Non-pigmented ciliary epithelial cell (primary cell): Measurements from ENCODE around the gene DNAH12.
"Not testable (repeated sequence)": the region's sequence is repeated elsewhere in the genome, so short reads cannot be mapped to it uniquely, and the experiment has no call there.

ENCODE experiments used
- DNase-seq: peaks from one replicate; pipeline ENCODE4 v3.0.0-alpha.2; 2010; ENCODE audit warnings: low read depth

Gene DNAH12

DNA sequence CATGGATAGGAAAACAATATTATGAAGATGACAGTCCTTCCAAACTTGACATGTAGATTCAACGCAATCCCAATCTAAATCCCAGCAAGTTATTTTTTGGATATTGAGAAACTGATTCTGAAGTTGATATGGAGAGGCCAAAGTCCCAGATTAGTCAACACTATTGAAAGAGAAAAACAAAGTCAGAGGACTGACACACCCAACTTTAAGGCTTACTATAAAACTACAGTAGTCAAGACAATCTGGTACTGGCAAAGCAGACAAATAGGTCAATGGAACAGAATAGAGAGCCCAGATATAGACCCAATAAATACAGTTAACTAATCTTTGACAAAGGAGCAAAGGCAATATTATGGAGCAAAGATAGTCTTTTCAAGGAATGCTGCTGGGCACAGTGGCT is 132.4 kb downstream of the DNAH12 start:
- no peak for DNase-seq

DNA sequence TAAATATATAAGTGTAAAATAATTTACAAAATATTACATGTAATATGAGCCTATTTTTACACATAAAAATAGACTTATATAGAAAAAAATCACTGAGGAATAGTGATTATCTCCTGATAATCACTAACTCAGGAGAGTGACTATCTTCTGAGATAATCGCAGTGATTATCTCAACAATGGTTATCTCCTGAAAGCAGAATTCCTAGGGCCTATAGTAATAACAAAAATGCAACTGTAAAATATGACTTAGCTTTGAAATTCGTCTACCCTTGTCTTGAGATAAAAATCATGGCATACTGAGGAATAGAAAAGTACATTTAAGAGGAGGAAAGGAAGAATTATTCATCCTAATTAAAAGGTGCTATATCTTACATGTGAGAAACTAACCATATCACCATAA is 134.7 kb downstream of the DNAH12 start:
- DNase-seq: no peak

DNA sequence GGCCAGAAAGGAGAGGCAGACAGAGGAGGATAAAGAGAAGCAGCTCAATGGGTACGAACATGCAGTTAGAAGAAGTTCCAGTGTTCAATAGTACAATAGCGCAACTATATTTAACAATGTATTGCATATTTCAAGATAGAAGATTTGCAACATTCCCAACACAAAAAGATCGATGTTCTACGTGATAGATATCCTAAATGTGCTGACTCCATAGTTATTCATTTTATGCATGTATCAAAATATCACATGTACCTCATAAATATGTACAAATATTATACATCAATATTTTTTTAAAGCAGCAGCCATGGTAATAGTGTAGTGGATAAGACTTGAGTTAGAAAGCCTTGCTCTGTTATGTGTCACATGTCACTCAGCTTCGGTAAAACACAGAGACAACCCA is 141.5 kb downstream of the DNAH12 start:
- no peak for DNase-seq

DNA sequence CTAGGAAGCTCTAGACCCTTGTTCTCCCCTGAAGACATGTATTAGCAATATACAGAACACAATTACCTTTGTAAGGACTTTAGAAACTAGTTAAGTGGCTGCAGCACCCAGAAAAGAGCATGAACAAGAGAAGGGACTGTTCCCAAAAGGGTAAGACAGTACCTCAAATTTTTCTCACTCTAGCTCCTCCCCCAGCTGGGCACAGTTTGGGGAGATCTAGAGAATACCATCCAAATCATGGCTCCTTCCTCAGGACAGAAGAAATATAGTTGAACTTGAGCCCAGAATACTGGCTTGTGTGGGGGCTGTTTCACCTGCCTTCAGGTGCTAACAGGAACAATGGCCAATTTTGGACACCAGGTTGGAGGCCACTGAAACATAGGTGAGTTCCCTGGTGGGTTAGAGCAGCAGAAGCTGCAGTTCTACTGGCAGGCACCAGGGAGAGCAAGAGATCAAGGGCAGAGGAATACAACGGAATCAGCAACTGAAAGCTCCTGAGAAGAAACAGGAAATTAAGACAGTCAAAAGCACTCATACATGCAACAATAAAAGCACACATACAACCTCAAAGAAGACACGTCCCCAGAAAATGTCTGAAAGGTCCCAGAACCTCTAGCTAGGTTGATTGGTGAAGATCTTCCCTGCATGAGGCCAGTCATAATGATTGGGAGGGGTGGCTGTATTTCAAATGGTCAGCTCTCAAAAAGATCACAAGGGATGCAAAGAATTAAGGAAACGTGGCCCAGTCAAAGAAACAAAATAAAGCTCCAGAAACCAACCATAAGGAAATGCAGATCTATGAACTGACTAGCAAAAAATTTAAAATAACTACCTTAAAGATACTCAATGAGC is 146.7 kb downstream of the DNAH12 start:
- DNase-seq: no peak

DNA sequence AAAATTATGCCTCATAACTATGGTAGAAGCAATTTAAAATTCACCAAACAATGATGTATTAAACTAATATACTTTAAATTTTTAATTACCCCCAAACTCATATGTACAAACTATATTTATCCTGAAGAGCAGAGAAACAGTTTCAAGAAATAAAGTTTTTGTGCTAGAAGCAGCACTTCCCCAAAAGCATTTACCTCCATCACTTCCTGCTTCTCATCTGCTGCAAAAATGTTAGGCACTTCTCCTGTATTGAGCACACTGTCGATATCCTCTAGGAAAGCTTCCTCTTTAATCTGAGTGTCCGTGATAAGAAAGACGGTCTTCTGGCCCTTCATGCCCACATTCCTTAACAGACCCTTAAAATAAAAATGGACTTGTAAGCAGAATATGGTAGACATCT is 150.2 kb downstream of the DNAH12 start:
- no peak for DNase-seq

DNA sequence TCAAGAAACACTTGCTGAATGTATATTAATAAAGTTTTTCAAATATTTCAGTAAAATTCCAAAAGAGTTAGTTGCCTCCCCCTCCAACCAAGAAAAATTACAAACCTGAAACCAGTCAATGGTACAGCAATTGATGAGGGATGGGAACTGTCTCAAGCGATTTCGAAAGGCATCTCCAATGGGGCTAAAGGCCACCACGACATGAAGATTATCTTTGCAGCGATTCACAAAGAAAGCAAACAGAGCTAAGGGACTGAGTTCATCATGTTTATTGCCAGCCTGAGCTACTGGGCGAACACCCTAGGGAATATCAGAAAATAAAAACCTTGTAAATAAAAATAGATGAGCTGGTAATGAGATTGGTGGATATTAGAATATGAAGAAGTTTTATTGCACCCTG is 152.4 kb downstream of the DNAH12 start:
- DNase-seq: no peak

DNA sequence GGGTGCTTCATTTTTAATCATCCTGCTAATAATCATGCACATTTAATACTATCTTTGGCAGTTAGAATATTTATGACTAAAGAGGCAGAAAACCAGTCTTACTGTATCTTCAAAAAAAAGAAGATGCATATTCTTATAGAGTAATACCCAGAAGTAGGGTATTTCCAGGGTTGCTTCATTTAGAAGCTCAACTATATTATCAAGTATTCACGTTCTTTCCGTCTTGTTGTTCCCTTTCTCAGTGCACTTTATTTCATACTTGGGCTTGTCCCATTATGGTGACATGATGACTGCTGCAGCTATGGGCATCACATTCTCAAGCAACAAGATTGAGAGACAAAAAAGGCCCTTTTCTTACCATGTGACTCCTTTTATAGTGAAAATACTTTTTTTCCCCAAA is 154.9 kb downstream of the DNAH12 start:
- no peak for DNase-seq

DNA sequence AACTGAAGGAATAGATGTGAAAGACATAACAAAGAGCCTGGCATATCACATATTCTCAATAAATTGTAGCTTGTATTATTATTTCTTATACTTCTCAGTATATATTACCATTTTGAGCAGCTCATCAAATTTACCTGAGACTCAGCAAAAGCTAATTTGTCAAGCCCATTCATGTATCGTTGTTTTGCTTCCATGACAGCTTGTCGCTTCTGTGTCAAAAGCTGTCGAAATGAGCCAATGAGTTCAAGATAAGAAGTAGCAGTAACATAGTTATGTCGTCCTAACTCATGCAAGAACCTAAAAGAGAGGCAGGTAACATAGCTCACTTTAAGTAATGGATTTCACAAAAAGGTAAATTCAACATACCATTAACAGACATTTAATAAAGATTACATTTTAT is 157.8 kb downstream of the DNAH12 start:
- DNase-seq: no peak

DNA sequence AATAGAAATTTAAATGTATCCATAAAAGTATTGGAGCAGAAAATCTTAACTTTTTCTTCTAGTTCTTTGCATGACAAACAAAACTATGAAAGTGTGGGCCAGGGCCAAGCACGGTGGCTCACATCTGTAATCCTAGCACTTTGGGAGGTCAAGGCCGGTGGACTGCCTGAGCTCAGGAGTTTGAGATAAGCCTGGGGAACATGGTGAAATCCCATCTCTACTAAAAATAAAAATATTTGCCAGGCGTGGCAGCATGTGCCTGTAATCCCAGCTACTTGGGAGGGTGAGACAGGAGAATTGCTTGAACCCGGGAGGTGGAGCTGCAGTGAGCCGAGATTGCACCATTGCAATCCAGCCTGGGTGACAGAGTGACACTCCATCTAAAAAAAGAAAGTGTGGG is 158.6 kb downstream of the DNAH12 start:
- DNase-seq: no peak

DNA sequence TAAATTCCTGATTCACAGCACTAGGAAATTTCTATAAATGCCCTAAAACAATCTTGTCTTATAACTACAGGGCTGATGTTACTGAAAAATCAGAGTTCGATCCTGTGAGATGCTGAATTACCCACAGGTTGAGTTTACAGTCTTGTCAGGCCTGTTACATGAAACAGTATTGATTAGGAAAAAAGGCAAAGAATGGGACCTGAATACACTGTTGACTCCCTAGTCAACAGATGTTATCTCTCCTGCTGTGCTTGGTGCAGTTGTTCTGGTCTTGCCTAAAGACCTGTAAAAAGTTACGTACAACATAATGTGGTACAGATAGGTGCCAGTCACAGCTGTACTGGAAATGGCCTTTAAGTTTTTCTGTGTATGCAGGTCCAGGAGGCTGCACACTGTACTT is 160.3 kb downstream of the DNAH12 start:
- no peak for DNase-seq

DNA sequence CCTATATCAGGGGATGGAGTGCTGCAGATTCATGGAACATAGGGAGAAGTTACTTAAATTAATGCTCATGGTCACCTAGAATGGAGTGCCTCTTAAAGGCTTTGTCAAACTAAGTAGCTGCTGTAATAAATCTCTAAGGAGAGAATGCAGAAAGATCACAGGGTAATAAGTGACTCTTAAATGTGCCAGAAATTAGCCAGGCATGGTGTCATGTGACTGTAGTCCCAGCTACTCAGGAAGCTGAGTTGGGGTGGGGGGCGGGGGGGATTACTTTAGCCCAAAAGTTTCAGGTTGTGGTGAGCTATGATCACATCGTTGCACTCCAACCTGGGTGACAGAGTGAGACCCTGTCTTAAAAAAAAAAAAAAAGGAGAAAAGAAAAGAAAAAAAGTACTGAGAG is 160.7 kb downstream of the DNAH12 start:
- no peak for DNase-seq

DNA sequence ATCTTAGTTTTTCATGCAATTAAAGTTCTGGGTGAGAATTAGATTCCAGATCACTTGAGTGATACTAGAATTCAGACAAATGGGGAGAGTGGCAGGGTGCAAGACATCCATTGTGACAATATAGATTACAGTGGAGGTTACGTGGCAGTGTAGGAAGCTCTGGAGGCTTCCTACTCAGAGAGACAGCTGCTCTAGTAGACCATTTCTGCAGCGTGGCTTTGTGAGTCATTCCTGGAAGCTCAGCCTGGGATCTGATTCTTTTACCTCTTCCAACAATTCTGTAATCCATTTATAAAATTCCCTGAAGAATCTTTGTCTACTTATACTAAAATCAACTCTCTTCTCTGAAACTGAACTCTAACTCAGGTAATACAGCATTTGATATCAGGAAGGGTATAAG is 161.2 kb downstream of the DNAH12 start:
- DNase-seq: no peak

DNA sequence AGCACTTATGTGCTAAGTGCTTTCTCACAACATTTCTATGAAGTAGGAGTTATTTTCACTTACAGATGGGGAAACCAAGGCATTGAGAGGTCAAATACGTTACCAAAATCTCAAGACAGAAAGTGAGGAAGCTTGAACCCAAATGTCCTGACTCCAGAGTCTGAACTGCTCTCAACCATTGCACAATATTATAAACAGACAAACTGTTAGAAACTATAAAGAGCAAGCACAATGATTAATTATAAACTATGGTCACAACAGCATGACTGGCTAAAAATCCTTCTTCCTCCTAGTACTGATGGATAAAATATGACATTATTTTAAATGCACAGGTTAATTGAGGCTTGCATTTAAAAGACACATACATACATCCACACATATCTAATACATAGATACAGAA is 173.8 kb downstream of the DNAH12 start:
- no peak for DNase-seq

DNA sequence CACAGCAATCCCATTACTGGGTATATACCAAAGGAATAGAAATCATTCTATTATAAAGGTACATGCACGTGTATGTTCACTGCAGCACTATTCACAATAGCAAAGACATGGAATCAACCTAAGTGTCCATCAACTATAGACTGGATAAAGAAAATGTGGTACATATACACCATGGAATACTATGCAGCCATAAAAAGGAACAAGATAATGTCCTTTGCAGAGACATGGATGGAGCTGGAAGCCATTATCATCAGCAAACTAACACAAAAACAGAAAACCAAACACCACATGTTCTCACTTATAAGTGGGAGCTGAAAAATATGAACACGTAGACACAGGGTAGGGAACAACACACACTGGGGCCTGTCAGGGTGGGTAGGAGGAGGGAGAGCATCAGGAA is 179.1 kb downstream of the DNAH12 start:
- not testable (repeated sequence) for DNase-seq

DNA sequence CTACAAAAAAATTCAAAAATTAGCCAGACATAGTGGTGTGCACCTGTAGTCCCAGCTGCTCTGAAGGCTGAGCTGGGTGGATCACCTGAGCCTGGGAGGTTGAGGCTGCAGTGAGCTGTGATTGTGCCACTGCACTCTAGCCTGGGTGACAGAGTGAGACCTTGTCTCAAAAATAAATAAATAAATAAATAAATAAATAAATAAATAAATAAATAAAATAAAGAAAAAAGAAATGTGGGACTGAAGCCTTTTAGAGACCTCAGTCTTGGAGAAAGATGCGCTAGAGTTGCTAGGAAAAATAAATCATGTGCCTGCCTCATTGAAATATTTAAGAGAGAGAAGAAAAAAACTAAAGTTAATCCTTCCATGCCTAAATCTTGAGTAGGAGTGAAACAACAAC is 187.9 kb downstream of the DNAH12 start:
- not testable (repeated sequence) for DNase-seq

DNA sequence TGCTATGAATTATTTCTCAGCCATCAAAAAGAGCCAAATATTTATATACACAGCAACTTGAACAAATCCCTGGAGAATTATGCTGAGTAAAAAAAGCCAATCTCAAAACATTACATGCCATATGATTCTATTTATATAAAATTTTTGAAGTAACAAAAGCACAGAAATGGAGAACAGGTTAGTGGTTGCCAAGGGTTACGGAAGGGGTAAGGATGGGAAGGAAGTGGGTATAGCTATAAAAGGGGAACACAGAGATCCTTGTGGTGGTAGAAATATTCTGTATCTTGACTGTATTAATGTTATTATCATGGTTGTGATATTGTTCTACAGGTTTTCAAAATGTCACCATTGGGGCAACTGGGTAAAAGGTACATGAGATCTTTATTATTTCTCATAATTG is 189.4 kb downstream of the DNAH12 start:
- no peak for DNase-seq

DNA sequence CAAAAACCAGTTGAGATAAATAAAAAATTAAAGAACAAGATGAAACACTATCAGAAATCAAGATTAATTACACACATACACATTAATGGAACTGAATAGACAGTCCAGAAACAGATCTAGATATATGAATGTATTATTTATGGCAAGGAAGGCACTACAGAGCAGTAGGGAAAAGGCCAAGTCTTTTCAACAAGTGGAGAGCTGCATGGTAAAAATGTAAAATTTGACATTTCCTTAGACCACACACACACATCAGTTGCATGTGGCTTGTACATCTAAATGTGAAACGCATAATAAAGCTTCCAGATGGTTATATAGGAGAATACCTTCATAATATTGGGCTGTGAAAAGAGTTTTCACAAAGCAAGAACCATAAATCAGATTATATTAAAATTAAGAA is 193.9 kb downstream of the DNAH12 start:
- DNase-seq: no peak

DNA sequence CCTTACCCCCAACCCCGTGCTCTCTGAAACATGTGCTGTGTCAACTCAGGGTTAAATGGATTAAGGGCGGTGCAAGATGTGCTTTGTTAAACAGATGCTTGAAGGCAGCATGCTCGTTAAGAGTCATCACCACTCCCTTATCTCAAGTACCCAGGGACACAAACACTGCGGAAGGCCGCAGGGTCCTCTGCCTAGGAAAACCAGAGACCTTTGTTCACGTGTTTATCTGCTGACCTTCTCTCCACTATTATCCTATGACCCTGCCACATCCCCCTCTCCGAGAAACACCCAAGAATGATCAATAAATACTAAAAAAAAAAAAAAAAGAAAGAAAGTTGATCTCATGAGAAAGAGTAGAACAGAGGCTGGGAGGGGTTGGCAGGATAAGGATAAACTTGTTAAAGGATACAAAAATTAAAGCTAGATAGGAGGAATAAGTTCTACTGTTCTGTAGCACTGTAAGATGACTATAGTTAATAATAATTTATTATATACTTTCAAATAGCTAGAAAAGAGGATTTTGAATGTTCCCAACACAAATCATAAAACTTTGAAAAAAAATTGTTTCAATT is 205.0 kb downstream of the DNAH12 start:
- DNase-seq: not testable (repeated sequence)

DNA sequence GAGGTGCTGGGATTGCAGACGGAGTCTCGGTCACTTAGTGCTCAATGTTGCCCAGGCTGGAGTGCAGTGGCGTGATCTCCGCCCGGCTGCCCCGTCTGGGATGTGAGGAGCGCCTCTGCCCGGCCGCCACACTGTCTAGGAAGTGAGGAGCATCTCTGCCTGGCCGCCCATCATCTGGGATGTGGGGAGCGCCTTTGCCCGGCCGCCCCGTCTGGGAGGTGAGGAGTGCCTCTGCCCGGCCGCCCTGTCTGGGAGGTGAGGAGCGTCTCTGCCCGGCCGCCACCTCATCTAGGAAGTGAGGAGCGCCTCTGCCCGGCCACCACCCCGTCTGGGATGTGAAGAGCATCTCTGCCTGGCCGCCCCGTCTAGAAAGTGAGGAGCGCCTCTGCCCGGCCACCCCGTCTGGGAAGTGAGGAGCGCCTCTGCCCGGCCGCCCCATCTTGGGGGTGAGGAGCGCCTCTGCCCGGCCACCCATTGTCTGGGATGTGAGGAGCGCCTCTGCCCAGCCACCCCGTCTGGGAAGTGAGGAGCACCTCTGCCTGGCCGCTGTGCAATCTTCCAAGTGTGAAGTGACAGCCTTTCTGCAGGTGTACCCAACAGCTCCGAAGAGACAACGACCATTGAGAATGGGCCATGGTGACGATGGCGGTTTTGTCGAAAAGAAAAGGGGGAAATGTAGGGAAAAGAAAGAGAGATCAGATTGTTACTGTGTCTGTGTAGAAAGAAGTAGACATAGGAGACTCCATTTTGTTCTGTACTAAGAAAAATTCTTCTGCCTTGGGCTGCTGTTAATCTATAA is 205.7 kb downstream of the DNAH12 start:
- DNase-seq: not testable (repeated sequence)

DNA sequence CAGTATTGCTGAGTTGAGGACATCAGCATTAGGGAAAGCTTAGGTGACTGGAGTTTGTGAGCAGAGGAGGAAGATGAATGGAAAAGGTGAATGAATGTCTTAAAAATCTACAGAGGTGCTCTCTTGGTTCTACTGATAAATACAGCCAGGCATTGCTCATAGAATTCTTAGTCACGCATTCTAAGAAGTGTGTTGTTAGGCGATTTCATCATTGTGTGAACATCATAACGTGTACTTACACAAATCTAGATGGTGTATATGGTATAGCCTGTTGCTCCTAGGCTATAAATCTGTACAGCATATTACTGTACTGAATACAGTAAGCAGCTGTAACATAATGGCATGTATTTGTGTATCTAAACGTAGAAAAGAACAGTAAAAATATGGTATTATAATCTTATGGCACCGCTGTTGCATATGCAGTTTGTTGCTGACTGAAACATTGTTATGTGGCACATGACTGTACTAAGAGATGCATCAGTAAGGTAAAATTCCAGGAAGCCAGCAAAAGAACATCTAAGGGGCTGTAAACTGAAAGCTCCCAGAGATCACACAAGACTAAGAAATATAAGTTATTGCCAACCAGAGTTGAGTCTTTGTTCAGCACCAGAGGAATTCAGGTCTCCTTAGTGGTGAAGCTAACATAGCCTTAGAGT is 208.7 kb downstream of the DNAH12 start:
- no peak for DNase-seq

DNA sequence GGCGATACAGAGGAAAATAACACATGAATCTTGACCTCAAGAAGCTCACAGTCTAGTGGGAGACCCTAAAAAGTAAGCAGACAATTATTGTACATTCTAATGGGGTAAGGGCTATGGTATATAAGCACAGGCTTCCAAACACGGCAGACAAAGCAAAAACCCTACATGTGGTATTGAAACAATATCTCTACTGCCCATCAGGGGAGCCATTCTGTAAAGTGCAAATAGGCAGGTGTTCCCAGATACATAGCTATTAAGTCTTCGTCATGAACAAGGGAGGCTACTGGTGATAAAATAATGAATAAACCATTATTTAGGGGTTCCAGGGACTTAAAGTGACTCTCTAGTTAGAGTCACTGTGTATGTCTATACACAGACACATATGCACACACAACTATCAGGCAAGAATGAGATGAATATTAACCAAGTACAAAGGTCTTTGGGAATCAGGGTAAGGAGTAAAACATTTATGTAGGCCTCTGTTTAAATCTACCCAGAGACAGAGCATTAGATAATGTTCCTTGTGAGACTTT is 213.0 kb downstream of the DNAH12 start:
- DNase-seq: no peak

DNA sequence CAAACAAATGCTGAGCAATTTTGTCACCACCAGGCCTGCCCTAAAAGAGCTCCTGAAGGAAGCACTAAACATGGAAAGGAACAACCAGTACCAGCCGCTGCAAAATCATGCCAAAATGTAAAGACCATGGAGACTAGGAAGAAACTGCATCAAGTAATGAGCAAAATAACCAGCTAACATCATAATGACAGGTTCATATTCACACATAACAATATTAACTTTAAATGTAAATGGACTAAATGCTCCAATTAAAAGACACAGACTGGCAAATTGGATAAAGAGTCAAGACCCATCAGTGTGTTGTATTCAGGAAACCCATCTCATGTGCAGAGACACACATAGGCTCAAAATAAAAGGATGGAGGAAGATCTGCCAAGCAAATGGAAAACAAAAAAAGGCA is 217.6 kb downstream of the DNAH12 start:
- DNase-seq: not testable (repeated sequence)
